ENCODE measurements around the gene CXCL8.

Gene CXCL8

DNA sequence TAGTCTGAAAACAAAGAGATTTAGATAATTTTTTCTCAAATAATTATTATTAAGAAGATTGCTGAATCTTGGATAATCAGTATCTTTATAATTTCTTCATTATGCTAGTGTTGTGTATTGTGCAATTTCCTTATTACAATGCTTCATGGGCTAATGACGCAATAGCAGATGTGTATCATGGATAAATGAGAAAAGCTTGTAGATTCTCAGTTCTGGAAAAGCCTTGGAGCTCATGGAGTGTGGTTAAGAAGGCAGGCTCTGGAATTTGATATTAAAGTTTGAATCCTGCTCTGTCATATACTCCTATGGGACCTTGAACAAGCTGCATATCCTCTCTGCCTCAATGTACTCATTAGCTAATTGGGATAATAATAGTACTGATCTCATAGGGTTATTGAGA lies 18.9 kb upstream of the CXCL8 start:
- DNase-seq: no peak

DNA sequence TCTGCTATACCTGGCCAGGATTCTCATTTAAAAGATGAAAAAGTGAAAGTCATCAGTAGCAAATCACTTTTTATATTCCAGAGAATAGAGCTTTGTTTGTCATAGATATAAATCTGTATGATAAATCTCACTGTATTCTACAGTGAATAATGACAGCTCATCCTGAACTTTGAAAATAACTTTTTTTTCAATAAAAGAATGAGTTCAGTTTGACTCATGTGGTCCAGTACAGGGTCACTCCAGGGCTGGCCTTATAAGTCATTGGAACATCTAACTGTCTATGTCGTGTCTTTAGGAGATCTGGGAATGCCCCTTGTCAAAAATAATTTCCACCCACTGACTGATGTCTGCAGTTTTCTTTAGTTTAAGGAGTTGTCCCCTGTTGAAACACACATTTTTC lies 18.5 kb upstream of the CXCL8 start:
- DNase-seq: no peak

DNA sequence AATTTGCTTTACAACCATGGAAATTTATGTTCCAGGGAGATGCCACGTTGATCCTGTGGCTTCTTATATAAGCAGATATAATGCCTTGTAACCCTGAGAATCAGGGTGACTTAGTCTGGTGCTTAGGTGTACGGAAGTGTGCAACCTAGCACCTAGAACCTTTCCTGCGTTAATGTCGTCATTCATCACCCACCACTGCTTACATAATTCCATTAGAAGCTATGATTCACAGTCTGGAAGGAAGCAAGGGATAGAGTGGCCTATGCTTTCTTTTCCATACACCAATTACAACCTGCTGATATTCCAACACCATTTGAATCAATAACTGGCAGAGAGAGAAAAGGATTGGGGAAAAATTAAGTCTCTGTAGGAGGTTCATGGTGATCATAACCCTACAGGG lies 17.3 kb upstream of the CXCL8 start:
- no peak for DNase-seq

DNA sequence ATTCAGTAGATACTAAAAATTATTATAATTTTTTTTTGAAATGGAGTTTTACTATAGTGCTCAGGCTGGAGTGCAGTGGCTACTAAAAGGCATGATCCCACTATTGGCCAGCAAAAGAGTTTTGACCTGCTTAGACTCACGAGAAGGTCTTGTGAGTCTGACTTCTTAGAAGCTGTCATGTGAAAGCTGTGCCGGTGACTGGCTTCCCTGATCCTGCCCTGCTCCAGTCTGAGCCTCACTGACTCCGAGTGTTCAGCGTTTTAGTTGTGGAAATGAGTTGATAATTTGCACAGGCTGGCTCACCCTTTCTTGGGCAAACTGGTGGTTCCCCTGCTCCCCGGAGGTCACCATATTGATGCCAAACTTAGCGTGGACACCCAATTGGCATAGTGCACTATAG lies 16.4 kb upstream of the CXCL8 start:
- DNase-seq: no peak

DNA sequence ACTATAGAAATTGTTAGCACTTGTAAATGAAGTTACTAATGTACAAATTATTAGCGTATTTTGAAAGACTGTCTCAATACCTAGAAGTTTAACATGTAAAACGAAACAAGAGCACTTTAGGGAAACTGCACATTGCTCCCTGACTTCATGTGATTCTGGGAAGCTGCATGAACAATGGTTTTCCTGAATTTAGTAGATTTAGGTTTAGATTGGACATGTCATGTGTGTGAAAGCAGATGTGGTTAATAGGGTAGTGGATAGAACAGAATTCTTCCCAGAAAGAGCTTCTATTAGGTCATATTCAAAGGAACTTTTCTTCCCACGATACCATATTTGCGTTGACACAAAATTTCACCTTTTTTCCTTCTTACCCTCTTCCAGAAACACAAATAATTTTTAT lies 14.9 kb upstream of the CXCL8 start:
- DNase-seq: no peak

DNA sequence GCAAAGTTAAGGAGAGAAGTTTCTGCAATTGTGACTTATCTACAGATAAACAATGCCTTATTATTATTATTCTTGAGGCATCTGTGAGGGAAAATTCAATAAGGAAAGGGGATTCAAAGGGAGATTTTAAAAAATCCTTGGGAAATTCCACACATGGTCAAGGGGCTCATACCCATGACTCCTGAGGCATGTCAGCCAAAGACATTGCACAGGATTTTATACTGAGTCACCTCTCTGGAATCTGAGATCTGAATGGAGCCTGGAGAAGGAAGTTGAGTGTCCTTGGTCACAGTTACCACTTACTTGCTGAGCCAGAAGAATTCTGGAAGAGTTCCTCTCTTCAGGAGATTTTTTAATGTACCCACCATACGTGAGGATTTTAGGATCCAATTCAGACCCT lies 14.4 kb upstream of the CXCL8 start:
- no peak for DNase-seq

DNA sequence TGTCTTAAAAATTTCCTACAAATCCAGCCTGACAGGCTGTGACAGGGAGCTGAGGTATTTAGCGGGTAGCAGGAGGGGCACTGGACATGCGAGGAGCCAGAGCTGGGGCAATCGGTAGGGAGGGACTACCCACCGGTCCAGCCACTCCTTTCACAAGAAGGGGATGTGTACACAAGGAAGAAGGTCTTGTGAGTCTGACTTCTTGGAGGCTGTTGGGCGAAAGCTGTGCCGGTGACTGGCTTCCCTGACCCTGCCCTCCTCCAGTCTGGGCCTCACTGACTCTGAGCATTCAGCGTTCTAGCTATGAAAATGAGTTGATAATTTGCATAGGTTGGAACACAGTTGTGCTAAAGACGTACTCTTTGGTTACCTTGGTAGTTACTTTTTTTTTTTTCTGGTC lies 12.7 kb upstream of the CXCL8 start:
- DNase-seq: no peak

DNA sequence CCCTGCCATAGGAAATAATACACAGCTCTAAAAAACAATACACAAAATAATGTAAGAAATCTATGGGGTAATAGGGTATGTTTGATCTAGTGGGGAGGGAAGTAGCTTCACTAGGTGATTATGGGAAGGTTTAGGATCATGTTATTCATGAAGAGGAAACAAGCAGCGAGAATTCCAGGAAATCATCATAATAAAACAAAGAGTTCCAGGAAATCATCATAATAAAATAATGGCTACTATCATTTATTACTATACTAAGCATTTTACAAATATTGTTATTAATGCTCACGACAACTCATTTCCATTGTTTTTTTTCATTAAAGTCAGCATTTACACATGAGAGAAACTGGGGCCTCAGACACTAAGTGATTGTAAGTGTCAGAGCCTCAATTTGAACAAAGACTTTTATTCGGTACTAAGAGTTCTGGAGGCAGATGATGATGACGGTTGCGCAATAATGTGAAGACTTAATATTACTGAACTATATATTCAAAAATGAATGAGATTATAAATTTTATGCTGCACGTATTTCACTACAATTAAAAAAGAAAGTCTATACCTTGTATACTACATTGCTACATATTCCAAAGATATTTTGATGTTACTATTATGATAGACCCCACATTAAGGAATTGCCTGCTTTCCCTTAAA lies 12.2 kb upstream of the CXCL8 start:
- DNase-seq: no peak

DNA sequence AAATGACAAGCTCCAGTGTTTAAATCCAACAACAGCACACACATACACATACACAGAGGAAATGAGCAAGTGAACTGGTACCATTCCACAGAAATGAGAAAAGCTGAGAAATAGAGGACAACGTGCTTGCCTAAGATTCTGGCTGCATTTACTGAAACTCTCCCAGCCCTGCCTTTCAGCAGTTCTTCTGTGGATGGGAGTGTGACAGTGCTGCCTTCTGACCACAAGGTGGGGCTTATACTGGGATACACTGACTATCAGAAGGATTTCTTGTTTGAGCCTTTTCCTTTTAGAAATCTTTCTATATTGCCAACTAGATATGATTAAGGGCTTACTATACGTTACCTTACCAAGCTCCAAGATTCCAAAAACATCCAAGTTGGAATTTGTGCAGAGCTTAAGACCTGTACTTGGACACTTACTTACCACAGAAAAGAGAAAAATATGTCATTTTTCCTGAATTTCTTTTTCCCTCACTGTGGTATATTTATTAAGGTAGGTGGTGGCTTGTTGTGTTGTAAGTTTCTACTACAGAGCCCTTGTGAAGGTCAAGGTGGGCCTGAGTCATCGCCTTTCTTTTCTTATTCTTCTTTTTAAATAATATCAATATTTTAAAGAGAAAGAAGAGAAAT lies 10.7 kb upstream of the CXCL8 start:
- DNase-seq: peak in 1 of 2 experiments; percentile 18

DNA sequence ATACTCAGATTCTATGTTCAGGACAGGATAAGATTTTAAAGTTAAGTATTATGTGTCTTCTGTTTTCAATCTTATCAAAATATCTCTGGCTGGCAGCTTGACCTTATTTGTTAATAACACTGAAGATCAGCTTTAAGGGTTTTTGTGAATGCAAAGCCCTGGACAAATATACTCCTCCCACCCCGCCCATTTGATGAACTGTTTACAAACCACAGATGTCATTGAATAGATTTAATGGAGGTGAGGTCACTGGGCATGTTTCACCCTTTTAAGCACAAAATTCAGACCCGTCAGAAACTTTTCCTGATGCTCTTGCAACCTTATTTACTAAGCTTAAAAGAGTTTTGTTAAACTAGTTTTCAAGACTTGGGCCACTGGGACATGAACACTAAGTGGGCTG lies 10.1 kb upstream of the CXCL8 start:
- DNase-seq: no peak

DNA sequence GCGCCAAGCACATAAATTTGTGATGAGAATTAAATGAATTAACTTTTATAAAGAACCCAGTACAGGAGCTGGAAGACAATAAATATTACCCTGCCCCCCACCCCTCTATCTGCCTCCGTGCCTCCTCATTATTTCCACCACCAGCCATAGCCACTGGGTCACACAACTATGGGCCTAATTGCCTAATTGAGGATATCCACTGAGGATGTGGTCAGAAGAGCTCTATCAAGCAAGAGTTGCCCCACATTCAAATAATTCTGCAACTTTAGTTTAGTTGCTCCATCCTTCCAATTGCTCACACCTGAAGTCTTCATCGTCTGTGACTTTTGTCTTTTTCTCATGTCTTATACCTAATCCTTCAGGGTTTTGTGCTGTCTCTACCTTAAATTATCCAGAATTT lies 9.5 kb upstream of the CXCL8 start:
- DNase-seq: no peak

DNA sequence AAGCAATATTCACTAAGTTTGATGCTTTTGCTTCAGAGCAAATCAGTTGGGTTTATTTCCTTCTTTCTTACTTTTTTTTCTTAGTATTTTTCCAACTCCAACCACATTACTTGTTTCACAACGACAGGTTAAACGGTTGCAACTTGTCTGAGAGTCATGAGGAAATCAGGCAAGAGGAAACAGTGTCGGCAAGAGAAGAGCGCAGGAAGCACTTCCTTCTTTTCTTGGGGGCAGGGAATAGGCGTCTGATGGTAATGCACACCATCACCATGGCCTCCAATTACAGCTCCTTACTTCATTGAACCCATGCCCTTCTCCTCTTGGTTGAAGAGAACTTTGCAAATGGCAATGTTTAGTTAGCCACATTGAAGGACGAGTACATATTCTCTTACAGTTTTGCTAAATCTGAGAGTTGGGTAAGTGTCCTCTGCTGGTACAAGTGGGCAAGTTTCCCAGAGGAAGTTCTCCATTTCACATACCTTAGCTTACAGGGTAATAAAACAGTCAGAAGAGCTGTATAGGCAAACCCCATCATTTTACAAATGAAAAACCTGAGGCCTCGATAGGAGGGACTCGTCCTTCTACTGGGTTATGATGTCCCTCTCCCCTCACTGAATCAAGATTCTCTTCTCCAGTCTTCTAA lies 8.3 kb upstream of the CXCL8 start:
- no peak for DNase-seq

DNA sequence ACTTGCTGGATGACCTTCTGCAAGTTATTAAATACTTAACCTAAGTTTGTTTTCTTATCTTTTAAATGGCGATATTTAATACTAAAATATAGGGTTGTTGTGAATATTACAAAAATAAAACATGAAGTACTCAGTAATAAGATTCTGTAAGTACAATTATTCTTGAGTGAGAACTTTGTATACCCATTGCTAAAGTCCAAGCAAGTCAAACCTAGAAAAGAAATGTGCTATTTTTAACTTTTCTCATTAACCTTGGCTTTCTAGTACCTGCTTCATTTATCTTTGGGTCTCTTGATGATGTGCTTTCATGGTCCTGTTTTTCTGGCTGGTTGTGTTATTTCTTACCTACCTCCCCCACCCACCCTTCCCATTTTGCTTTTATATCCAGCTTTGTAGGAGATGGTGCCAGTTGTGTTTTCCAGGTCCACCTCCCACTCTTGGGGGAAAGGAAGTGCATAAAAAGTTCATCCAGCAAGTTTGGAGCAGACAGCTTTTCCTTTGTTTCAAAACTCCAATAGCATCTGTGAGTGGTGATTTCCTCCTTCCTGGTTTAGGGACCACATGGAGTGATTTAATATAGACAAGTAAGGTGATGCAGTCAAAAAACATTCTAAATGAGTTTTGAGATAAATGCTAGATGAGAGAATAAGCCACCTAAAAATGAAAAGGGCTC lies 7.5 kb upstream of the CXCL8 start:
- no peak for DNase-seq

DNA sequence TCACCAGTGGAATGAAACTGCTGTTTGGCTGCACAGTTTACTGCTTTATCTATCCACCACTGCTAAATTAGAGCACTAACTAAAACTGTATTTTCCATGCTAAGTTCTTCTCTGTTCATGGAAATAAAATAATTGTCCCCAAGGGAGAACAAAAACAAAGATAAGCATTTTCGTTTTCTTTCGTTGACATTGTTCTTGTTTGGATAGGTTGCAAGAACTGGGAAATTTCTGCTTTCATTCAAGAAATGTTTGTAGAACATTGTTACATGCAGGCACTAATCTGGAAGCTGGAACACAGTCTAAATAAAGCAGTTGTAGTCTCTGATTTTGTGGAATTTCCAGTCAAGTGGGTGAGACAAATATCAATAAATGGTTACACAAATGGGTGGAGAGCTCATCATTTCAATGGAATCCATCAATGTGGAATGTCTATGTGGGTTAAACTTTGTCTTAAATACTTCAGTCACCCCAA lies 5.8 kb upstream of the CXCL8 start:
- no peak for DNase-seq

DNA sequence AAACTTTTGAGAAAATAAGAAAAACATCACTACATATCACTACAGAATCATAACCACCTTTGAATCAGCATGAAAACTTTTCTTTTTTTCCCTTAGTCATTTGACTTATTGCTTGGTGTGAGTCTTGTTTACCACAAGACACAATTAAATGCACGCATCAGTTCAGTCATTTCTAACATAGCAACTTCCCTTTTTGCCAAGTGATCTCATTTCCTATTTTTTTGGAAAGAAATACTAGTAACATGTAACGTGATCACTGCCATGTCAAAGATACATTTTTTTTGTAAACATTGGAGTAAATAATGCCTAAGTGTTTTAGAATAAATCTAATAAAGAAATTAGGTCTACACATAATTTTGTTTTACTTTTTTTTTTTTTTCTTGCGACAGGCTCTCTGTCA lies 5.1 kb upstream of the CXCL8 start:
- DNase-seq: no peak

DNA sequence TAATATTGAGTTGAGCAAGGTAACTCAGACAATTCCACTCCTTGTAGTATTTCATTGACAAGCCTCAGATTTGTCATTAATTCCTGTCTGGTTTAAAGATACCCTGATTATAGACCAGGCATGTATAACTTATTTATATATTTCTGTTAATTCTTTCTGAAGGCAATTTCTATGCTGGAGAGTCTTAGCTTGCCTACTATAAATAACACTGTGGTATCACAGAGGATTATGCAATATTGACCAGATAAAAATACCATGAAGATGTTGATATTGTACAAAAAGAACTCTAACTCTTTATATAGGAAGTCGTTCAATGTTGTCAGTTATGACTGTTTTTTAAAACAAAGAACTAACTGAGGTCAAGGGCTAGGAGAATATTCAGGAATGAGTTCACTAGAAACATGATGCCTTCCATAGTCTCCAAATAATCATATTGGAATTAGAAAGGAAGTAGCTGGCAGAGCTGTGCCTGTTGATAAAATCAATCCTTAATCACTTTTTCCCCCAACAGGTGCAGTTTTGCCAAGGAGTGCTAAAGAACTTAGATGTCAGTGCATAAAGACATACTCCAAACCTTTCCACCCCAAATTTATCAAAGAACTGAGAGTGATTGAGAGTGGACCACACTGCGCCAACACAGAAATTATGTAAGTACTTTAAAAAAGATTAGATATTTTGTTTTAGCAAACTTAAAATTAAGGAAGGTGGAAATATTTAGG lies 821 bp downstream of the CXCL8 start:
- no peak for DNase-seq

DNA sequence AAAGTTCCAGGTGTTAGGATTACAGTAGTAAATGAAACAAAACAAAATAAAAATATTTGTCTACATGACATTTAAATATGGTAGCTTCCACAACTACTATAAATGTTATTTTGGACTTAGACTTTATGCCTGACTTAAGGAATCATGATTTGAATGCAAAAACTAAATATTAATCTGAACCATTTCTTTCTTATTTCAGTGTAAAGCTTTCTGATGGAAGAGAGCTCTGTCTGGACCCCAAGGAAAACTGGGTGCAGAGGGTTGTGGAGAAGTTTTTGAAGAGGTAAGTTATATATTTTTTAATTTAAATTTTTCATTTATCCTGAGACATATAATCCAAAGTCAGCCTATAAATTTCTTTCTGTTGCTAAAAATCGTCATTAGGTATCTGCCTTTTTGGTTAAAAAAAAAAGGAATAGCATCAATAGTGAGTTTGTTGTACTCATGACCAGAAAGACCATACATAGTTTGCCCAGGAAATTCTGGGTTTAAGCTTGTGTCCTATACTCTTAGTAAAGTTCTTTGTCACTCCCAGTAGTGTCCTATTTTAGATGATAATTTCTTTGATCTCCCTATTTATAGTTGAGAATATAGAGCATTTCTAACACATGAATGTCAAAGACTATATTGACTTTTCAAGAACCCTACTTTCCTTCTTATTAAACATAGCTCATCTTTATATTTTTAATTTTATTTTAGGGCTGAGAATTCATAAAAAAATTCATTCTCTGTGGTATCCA lies 1.6 kb downstream of the CXCL8 start:
- DNase-seq: no peak

DNA sequence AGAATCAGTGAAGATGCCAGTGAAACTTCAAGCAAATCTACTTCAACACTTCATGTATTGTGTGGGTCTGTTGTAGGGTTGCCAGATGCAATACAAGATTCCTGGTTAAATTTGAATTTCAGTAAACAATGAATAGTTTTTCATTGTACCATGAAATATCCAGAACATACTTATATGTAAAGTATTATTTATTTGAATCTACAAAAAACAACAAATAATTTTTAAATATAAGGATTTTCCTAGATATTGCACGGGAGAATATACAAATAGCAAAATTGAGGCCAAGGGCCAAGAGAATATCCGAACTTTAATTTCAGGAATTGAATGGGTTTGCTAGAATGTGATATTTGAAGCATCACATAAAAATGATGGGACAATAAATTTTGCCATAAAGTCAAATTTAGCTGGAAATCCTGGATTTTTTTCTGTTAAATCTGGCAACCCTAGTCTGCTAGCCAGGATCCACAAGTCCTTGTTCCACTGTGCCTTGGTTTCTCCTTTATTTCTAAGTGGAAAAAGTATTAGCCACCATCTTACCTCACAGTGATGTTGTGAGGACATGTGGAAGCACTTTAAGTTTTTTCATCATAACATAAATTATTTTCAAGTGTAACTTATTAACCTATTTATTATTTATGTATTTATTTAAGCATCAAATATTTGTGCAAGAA lies 2.3 kb downstream of the CXCL8 start:
- no peak for DNase-seq

DNA sequence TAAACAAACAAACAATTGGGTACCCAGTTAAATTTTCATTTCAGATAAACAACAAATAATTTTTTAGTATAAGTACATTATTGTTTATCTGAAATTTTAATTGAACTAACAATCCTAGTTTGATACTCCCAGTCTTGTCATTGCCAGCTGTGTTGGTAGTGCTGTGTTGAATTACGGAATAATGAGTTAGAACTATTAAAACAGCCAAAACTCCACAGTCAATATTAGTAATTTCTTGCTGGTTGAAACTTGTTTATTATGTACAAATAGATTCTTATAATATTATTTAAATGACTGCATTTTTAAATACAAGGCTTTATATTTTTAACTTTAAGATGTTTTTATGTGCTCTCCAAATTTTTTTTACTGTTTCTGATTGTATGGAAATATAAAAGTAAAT lies 2.9 kb downstream of the CXCL8 start:
- DNase-seq: no peak

DNA sequence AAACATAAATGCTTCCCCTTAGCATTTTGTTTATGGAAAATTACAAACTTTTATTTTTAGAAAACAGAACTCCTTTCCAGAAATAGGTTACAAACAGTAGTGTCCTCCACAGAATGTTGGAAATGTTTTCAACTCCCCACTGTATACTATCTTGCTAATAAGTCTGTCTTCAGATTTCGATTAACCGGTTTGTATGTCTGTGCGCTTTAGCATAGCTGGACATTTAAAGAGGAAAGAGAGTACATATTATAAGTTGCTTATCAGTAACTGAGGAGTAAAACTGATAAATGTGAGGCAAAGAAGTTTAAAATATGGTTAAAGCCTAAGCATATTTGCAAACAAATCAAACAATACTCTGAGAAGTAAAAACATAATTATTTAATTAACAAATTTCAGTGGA lies 3.4 kb downstream of the CXCL8 start:
- DNase-seq: no peak

DNA sequence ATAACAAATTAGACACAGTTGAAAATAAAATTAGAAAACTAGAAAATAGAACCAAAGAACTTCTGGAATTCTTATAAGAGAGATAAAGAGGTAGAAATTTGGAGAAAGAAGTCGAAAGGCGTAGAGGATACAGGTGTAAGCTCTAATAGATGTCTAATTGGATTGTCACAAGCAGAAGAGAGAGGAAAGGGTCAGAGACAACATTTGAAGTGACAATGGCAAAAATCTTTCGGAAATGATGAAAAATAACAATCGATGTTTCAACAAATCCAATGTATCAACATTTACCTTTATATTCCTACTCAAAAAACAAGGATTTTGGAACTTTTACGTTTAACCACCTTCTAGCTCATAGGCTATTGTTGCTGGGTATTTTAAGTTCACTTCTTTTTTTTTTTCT lies 3.8 kb downstream of the CXCL8 start:
- no peak for DNase-seq

DNA sequence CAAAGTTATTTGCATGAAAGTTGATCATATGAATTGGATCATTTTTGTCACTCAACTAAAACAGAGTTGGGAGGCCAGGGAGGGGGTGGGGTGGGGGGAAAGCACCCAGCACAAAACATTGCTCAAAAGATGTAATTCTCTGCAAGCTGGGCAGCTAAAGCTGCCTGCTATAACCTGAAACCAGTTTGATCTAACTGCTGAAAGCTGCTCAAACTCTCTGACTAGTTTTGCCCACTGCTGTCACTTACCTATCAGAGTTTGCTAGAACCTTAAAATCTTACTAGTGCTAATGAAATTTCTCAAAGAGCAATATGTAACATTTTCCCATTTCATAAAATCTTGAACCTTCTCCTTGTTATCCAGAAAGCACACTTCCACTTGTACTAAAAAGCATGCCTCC lies 10.4 kb downstream of the CXCL8 start:
- no peak for DNase-seq
